ENCODE measurements around the gene COL26A1. TPM values are rescaled to one million over a fixed set of nuclear protein-coding genes. Genes with fewer than 3 reads are reported as not detected.

Gene COL26A1
- total RNA-seq, 3 donors from 2014 or later, result not detected

GRCh38 chr7:101575168-101575567 is 212.5 kb downstream of the COL26A1 start:
- no peak for DNase-seq
- Histone ChIP-seq H3K4me3 (no peak overlapping the region), H3K9me3 (peaks cover 5% of the 10 kb centered on the region), H3K4me1 (ENCODE audit: low read depth) (no peaks in the 10 kb centered on the region), H3K36me3 (ENCODE audit: low read depth) (no peaks in the 10 kb centered on the region)
- intact Hi-C loops (cut with DNase I, micrococcal nuclease), result no loop called here
- peak; percentile 41 for ATAC-seq
- TF ChIP-seq CTCF (IDR thresholded peaks at IDR 0.05), result no peak

- no peak for TF ChIP-seq CTCF (IDR thresholded peaks at IDR 0.05)
- H3K9me3 ChIP-seq, result peaks cover 5% of the 10 kb centered on the region
- no peaks in the 10 kb centered on the region for H3K4me1 ChIP-seq (ENCODE audit: low read depth)
- intact Hi-C loops (cut with DNase I, micrococcal nuclease), result no loop called here
- DNase-seq (no peak), ATAC-seq (peak; percentile 10)
- no peak overlapping the region for H3K4me3 ChIP-seq
- H3K36me3 ChIP-seq (ENCODE audit: low read depth), result no peaks in the 10 kb centered on the region
Measured at GRCh38 chr7:101575721-101576120, 213.0 kb downstream of the COL26A1 start.

- Histone ChIP-seq H3K4me1 (ENCODE audit: low read depth) (no peaks in the 10 kb centered on the region), H3K4me3 (no peak overlapping the region), H3K36me3 (ENCODE audit: low read depth) (no peaks in the 10 kb centered on the region), H3K9me3 (peaks cover 5% of the 10 kb centered on the region)
- ATAC-seq (no peak), DNase-seq (no peak)
- intact Hi-C loops (cut with DNase I, micrococcal nuclease), result no loop called here
- no peak for TF ChIP-seq CTCF (IDR thresholded peaks at IDR 0.05)
Measured at GRCh38 chr7:101576998-101577397, 214.3 kb downstream of the COL26A1 start.

GRCh38 chr7:101578552-101578951 is 215.9 kb downstream of the COL26A1 start:
- intact Hi-C loops (cut with DNase I, micrococcal nuclease), result no loop called here
- Histone ChIP-seq H3K4me3 (no peak overlapping the region), H3K36me3 (ENCODE audit: low read depth) (no peaks in the 10 kb centered on the region), H3K9me3 (peaks cover 10% of the 10 kb centered on the region), H3K4me1 (ENCODE audit: low read depth) (no peaks in the 10 kb centered on the region)
- TF ChIP-seq CTCF (IDR thresholded peaks at IDR 0.05), result no peak
- ATAC-seq (no peak), DNase-seq (no peak)

- no peak for TF ChIP-seq CTCF (IDR thresholded peaks at IDR 0.05)
- ATAC-seq (no peak), DNase-seq (no peak)
- intact Hi-C loops (cut with DNase I, micrococcal nuclease), result no loop called here
- Histone ChIP-seq H3K4me1 (ENCODE audit: low read depth) (peaks cover 12% of the 10 kb centered on the region), H3K9me3 (peaks cover 11% of the 10 kb centered on the region), H3K4me3 (no peak overlapping the region), H3K36me3 (ENCODE audit: low read depth) (no peaks in the 10 kb centered on the region)
Measured at GRCh38 chr7:101580596-101580995, 217.9 kb downstream of the COL26A1 start.

- H3K9me3 ChIP-seq, result peaks cover 11% of the 10 kb centered on the region
Measured at GRCh38 chr7:101581891-101582290, 219.2 kb downstream of the COL26A1 start.

More at GRCh38 chr7:101581891-101582290, 219.2 kb downstream of the COL26A1 start:
- H3K4me3 ChIP-seq, result no peak overlapping the region
- intact Hi-C loops (cut with DNase I, micrococcal nuclease), result no loop called here
- H3K36me3 ChIP-seq (ENCODE audit: low read depth), result no peaks in the 10 kb centered on the region
- no peak for ATAC-seq
- TF ChIP-seq CTCF (IDR thresholded peaks at IDR 0.05), result no peak
- DNase-seq, result no peak
- H3K4me1 ChIP-seq (ENCODE audit: low read depth), result peaks cover 19% of the 10 kb centered on the region
